Nucleus accumbens (tissue), 56 donors: Measurements from ENCODE around the gene CILP.

Source experiments
- DNase-seq, 56 donors: peaks; one replicate each; lab custom pipeline; 2025; lab: John Stamatoyannopoulos, UW

CILP gene

DNA sequence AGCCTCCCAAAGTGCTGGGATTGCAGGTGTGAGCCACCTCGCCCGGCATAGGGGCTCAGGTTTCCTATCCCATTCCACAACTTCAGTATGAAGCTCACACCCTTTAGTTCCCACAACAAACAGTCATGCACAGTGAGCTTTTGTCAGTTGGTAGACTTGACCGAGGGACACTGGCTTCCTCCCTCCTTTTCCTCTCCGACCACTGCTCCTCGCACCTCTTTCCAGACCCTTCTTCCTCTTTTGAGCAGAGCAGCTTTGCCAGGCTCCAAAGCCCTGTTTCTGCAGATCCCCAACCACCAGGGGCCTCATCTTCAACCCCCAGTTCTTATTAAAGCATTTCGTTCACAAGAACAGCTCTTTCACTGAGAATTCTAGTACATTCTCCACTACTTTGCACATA lies 12.7 kb upstream of the CILP start:
- no peak for DNase-seq

DNA sequence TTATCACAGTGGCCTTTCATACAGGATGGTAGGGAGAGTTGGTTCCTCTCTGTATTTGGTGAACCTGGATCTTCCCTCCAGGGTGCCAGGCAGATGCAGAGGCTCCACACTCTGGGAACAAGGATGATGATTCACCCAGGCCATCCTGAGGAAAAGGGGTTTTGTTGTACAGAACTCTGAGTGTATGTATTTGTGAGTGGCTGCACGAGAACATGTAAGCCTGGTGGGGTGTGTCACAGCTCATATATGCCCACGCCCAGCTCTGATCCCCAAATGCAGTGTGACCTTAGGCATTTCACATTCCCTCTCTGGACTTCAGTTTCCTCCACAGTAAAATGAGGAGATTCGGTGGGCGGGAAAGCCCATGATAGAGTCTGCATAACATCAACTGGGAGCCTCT lies 11.6 kb upstream of the CILP start:
- no peak for DNase-seq

DNA sequence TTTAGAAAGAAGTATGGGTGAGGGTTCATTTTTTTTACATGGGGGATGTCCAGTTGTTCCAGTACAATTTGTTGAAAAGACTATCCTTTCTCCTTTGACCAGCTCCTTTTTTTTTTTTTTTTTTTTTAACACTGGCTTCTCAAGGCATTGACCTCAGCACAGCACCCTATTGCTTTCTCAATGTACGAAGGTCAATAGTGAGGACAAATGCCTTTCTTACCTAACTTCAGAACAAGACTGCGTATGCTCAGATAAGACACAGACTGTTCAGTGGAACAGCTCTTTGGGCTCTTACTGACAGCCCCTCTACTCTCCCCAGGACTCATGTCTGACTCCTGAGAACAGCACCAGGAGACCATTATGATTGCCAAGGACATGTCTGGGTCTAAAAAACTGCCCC lies 10.4 kb upstream of the CILP start:
- no peak for DNase-seq

DNA sequence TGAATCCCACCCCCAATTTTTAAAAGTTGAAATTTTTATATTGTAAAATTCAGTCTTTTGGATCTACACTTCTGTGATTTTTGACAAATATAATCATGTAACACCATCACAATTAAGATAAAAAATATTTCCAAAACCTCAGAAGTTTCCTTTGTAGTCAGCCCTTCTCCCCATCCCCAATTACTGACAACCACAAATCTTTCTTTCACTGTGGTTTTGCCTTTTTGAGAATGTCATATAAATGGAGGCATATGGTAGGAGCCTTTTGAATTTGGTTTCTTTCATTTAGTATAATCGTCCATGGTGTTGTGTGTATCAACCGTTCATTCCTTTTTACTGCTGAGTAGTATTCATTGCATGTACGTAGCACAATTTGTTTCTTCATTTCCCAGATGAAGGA lies 7.9 kb upstream of the CILP start:
- no peak for DNase-seq

DNA sequence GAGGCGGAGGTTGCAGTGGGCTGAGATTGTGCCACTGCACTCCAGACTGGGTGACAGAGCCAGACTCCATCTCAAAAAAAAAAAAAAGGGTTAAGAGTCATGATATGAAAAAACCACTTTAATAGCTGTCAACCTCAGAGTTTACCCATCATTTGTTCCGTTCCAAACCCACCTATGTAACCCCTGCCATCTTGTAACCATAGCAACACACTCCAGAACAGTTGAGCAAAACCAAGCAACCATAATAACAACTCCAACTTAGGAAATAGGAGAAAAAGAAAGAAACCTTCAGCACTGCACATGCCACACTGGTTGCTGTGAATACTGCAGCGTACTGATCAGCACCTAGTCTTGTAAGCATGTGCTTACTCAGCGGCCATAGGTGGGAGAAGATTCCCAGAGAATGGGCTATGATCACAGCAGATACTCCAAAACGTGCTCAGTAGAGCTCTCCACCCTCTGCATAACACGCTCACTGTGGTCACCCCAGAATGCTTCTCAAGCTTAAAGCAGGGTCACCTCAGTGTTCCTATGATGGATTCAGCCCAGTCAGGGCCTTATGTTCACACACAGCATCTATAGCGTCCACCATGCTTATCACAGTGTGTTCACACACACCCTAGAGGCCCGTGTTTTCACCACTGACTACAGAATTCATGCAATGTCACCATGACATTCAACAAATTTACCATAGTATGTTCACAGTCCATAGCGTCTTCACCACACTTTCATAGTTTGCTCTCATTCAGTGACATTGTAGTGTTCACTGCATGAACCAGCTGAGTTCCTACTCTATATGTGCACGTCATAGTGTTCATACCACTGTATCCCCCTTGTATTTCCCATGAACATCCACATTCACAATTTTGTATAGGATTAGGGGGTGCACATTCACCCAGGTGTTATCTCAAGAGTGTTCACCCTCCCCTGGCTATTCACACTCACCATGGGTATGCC lies 6.5 kb upstream of the CILP start:
- no peak for DNase-seq

DNA sequence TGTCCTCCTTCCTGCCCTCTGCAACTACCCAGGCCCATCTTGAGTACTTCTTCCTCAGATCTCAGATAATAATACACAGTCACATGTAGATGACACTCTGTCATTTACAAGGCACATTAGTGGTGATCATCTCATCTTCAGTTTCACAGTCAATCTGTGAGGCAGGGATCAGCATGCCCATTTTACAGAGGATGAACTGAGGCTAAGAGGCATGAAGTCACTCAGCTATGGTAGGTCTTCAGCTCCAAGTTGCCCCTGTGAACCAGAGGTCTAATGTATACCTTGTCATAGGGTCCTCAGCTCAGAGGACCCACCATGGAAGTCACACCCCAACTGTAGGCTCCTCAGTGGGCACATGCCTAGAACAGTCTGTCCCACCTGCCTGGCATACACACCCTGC lies 4.2 kb upstream of the CILP start:
- DNase-seq: no peak

DNA sequence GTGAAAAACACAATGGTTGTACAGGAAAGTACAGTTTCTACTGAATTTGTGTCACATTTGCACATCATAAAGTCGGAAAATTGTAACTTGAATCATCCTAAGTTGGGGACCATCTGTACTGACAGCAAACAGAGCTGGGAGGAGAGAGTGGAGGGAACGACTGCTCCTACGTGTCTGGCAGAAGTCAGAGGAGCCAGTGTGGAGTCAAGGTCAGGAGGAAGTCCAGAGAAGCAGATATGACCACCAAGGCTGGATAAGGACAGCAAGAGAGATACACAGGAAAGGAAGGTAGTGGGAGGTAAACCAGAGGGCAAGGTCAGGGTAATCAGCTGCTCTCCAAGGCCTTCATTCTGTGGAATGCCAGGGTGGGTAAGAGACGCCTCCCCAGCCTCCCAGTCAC lies 2.7 kb upstream of the CILP start:
- DNase-seq: no peak

DNA sequence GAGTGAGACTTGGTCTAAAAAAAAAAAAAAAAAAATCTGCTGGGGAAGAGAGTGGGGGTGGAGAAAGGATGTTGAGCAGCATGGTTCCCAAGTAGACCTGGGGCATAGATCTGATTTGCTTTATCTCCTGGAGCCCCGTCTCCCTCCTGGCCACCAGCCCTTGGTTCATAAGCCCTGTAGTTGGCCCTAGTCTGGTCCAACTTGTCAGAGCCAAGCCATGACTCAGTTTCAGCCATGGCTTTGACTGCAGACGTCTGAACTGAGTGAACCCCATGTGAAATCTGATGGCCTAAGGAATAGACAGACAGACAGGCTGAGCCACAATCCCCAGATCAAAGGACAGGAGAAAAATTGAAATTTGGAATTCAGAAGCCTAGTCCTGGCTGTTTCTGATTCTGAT lies 2.0 kb upstream of the CILP start:
- DNase-seq: no peak

DNA sequence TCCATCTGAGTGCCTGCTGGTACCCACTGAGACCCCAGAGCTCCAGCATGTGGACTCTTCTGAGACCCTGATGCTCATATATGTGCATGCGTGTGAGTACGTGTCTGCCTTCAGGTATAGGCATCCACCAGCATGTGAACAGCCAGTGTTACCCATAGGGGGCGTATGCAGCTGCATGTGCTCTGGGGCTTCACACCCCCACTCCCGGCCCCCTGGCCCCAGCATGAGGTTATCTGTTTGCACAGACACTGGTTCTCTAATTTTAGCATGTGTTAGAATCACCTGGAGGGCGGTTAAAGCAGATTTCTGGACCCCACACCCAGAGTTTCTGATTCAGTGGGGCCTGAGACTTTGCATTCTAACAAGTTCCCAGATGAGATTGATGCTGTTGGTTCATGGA lies 824 bp upstream of the CILP start:
- no peak for DNase-seq

DNA sequence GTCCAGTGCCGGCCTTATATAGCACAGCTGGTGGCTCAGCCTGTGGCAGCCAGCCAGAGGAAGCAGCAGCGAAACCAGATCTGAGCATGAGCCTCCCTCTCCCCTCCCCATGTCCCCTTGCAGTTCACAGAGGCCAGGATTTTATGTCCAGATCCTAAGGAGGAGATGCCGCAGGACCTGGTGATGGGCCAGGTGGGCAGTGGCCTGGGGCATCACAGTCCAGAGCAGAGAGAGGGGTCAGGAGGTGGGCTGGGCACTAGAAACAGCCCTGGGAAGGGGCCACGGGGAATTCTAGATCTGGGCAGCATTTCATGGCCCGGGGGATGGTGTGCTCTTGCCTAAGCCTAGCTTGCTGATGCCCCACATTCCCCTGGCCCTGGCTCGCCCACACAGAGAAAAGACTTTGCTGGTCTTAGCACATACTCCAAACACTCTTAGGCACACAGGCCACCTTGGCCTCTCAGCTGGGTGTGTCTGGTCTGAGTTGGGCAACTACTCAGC lies 259 bp upstream of the CILP start:
- DNase-seq: no peak

DNA sequence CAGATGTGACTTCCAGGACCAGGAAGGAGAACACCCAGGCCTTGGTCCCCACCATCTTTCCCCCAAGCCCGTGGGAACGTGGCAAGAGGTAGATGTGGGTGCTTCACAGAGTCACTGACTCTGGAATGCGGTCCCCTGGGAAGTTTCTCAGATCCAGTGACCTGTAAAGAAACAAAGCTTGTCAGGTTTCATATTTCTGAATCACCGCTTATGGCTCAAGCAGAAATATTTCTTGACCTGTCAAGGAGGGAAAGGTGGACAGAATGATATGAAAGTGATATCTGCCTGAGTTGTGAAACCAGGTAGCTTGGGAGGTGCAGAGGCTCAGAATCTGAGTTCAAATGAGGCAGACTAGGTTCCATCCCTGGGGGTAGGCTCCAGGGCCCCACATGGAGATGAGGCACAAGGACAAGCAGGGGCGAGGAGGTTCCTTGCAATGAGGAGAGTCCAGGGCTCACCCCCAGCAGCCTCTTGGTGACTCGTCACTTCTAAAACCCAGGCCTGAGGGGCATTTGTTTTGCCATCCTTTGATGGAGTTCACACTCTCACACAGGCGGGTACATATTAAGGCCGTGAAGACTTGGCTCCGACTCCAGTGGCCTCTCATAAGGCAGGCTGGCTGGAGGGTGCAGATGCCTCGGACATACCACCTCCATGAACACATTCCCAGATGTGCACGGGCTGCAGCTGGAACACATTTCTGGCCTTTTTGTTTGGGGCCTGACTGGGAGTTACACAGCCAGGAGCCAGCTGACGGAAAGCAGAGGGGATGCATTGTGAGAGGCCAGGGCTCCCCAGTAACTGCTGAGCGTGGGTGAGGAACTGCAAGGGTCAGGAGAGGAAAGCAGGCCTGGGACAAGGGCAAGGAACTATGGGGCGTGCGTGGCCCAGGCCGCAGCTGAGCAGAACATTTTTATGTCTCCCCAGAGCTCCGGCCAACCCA lies 1.3 kb downstream of the CILP start:
- no peak for DNase-seq

DNA sequence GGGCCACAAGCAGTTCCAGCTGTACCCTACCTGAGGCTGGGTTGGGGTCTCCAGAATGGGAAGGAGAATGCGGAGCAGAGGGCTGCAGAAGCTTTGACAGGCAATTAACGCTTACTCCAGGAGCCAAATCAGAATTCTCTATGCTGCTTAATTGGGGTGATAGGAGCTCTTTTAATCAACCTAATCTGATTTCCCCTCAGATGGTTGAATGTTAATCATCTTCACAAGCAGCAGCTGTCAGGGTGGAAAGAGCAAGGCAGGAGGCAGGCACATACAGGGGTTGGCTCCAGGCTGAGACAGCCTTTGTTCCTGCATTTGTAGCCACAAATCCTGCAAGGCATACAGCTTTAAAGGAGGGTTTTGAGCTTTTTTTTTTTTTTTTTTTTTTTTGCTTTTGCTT lies 2.6 kb downstream of the CILP start:
- no peak for DNase-seq

DNA sequence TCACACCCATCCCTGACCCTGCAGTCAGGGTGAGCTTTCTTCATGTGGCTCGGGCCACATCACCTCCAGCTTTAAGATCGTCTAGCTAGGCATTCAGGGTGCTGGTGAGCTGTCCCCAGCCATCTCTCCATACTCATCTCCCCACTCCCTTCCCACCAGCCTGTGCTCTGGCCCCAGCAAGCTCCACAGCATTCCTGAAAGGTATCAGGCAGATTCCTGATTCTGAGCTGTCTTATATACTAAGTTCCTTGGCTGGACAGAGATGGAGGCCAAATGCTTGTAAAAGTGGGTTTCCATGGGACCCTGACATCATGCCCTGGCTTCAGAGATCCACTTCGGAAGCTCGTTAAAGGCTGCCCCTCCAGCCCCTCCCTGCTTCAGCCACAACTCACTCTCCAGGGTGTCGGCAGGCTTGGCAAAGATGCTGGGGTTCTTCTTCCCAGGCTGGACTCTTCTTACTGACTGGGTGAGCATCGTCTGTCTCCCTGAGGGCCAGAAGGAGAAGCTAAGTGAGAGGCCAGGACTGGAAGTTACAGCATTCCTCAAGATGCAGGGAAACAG lies 3.9 kb downstream of the CILP start:
- DNase-seq: no peak

DNA sequence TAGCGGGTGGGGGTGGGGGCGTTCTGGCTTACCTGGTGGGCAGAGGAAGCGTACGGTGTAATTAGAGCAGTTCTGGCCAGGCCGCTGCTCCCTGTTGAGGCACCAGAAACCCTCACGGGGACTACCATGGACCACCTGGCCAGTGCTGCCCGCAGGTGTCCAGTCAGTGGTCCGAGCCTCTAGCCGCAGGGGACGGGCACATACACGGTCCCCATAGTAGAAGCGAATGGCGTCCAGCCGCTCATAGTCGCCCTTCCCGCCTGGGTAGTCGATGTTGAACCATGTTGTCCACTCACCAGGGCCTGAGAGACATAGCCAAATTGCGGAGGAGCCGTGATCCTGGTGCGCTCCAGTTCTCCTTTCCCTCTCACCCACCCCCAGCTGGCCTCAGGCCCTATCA lies 4.5 kb downstream of the CILP start:
- DNase-seq: no peak

DNA sequence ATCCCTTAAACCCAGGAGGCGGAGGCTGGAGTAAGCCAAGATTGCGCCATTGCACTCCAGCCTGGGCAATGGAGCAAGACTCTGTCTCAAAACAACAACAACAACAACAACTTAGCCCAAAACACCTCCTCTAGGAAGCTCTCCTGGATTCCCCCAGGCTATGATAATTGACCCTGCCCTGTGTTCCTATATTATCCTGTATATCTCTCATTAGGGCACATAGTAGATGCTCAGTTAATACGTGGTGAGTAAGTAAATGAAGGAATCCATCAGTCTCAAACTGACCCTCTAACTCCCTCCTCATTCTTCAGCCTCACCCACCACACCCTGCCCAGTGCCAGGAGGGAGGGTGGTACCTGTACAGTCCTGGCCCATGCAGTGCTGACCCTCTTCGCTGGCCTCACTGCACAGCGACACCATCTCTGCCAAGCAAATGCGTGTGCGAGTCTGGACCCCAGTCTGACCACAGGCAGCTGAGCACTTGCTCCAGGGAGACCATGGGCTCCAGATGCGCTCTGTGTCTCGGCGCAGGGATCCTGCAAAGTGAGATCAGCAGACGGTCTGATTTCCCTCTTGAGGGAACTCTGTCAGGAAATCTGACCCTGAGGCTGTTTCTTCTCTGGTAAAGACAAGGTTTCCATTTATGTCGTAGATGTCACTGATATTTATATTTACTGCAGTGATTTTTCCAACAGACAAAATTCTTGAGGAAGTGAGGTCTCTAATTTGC lies 6.2 kb downstream of the CILP start:
- no peak for DNase-seq

DNA sequence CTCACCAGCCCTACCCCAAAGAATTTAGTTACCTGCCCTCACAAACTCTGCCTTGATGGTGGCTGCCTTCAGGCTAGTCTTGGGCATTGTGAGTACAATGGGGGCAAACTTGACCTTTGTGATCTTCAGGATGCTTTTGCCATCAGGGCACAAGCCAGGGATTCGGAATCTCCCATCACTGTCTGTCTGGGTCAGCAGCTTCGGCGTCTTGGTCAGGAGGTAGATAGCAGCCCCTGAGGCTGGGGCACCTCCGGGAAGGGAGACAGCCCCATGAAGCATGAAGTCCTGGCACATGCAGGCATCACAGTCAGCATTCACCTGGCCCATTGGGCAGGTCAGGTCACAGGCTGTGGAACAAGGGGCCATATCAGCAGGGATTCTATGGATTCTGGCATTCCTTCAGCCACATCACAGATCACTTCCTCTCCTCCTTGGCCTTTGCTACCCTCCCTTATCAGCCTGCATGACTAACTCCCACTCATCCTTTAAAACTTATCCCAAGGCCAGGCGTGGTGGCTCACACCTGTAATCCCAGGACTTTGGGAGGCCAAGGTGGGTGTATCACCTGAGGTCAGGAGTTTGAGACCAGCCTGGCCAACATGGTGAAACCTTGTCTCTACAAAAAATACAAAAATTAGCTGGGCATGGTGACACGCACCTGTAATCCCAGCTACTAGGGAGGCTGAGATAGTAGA lies 6.9 kb downstream of the CILP start:
- no peak for DNase-seq

DNA sequence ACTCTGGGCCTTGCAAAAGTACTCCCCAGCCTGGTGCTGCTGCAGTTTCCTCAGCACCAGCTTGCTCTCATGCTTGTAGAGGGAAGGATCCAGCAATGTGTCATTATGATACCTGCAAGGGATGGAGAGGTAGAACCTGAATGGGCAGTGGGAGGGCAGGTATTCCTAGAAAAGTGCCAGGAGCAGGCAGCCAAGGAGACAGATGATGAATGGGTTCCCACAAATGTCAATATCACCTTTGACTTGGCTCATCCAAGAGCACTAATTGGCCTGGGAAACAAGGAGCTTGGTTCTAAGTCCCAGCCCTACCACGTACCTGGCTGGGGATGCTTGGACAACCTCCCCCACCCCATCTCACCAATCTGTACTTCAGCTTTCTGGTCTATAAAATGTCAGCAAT lies 9.4 kb downstream of the CILP start:
- no peak for DNase-seq

DNA sequence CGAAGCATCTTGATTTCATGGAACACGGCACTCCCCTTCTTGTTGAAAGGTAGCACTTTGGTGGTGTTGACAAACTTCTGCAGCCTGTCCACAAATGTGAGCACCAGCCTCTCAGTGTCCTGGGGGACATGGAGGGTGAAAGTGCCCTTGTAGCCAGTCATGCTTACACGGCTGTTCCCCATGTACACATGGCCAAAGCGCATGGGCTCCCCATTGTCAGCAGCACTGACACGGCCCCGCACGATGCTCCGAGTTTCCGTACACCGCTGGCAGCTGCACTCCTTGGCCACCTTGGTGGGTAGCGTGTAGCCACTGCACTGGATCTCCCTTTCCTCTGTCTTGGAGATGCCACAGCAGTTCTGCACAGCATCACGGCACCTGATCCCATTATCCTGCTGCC lies 12.7 kb downstream of the CILP start:
- DNase-seq: no peak

DNA sequence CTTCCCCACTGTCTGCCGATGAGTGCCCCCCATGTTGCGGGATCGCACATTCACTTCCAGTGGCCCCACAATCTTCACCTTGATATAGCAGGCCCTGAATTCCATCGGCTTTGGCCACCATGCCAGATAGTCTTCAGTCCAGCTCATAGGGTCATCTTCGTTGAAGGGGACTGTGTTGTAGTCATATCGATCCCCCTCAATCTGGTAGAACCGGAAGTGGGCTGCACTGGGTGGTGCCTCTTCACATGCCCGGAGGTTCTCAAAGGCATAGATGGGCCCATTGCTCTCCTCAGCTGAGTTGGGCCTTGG lies 14.0 kb downstream of the CILP start:
- DNase-seq: no peak
